Fibroblast of upper back skin (primary cell): ENCODE data around the gene PCSK5.
"Not testable (repeated sequence)": the region's sequence is repeated elsewhere in the genome, so short reads cannot be mapped to it uniquely, and the experiment has no call there.

Experiments used
- DNase-seq: peaks from one replicate; pipeline ENCODE4 v3.0.0-alpha.2; 2013

The PCSK5 gene

GRCh38 chr9:76020652-76021051 is 130.2 kb downstream of the PCSK5 start:
- DNase-seq: no peak

- no peak for DNase-seq
Measured at GRCh38 chr9:76022317-76022716, 131.8 kb downstream of the PCSK5 start.

GRCh38 chr9:76023715-76024195 is 133.3 kb downstream of the PCSK5 start:
- DNase-seq: peak; percentile 43

GRCh38 chr9:76025286-76025685 is 134.8 kb downstream of the PCSK5 start:
- peak; percentile 39 for DNase-seq

- no peak for DNase-seq
Measured at GRCh38 chr9:76026796-76027195, 136.3 kb downstream of the PCSK5 start.

GRCh38 chr9:76027416-76027815 is 136.9 kb downstream of the PCSK5 start:
- DNase-seq: peak; percentile 53

GRCh38 chr9:76027861-76028260 is 137.4 kb downstream of the PCSK5 start:
- no peak for DNase-seq

GRCh38 chr9:76032038-76032796 is 141.7 kb downstream of the PCSK5 start:
- DNase-seq: no peak

GRCh38 chr9:76032797-76033373 is 142.4 kb downstream of the PCSK5 start:
- DNase-seq: no peak

- DNase-seq: no peak
Measured at GRCh38 chr9:76034049-76034448, 143.6 kb downstream of the PCSK5 start.

- no peak for DNase-seq
Measured at GRCh38 chr9:76036762-76037161, 146.3 kb downstream of the PCSK5 start.

- DNase-seq: no peak
Measured at GRCh38 chr9:76037587-76038225, 147.2 kb downstream of the PCSK5 start.

GRCh38 chr9:76038431-76038830 is 148.0 kb downstream of the PCSK5 start:
- DNase-seq: no peak

- peak; percentile 75 for DNase-seq
Measured at GRCh38 chr9:76044266-76044819, 153.9 kb downstream of the PCSK5 start.

GRCh38 chr9:76045221-76045620 is 154.7 kb downstream of the PCSK5 start:
- DNase-seq: no peak

- no peak for DNase-seq
Measured at GRCh38 chr9:76049341-76049740, 158.9 kb downstream of the PCSK5 start.

GRCh38 chr9:76067696-76068095 is 177.2 kb downstream of the PCSK5 start:
- DNase-seq: no peak

- no peak for DNase-seq
Measured at GRCh38 chr9:76077537-76077936, 187.1 kb downstream of the PCSK5 start.

- not testable (repeated sequence) for DNase-seq
Measured at GRCh38 chr9:76081281-76081680, 190.8 kb downstream of the PCSK5 start.

- no peak for DNase-seq
Measured at GRCh38 chr9:76082057-76082456, 191.6 kb downstream of the PCSK5 start.

- no peak for DNase-seq
Measured at GRCh38 chr9:76085596-76085995, 195.1 kb downstream of the PCSK5 start.

GRCh38 chr9:76086539-76086938 is 196.1 kb downstream of the PCSK5 start:
- no peak for DNase-seq

- DNase-seq: no peak
Measured at GRCh38 chr9:76087976-76088375, 197.5 kb downstream of the PCSK5 start.

GRCh38 chr9:76090330-76090729 is 199.9 kb downstream of the PCSK5 start:
- no peak for DNase-seq
